ENCODE data around the gene ST6GALNAC6.

The ST6GALNAC6 gene

DNA sequence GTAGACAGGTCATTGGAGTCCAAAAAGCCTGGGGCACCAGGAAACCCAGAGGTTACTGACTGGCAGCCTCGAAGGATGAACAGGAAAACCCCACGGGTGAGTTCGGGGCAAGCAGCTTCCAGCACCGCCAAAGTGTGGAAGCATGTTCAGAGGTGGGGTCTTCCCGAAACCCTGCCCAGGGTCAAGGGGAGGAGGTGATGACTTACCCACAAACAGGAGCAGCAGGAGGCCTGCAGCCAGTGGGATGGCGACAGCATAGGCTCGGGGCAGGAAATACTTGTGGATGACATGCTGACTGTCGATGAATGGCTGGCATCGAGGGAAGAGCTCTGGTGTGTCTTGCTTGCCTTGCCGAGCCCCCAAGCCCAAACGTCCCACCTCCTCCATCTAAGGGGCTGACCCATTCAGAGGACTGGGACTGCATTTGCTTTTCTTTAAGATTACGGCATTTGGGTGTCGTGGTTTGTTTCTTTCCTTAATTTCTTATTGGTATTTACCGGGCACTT is 37.0 kb upstream of the ST6GALNAC6 start:
- peak overlapping the region; percentile 88 for H3K4me3 ChIP-seq (ENCODE audit: low read depth, low read length)
- no peak for DNase-seq (ENCODE audit: low read depth)
- TF ChIP-seq POLR2A (IDR thresholded peaks at IDR 0.05; ENCODE audit: extremely low read depth, insufficient read length): no peak

DNA sequence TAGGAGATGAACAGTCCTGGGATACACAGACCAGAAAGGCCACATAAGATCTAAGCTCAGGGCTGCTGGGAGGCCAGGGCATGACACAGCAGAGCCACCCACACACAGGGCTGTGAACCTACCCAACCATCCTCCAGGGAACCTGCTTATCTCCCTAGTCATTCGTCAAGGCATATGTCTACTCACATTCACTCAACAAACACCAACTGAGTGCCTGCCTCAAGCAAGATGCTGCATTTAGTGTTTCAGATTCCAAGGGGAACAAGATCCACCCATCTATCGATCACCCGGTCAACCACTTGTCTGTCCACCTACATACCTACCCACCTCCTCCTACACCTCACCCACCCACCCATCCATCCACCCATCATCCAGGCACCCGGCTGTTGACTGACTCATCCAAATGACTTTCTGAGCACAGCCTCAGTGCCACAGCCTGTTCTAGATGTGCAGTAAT is 36.4 kb upstream of the ST6GALNAC6 start:
- no peak for TF ChIP-seq POLR2A (IDR thresholded peaks at IDR 0.05; ENCODE audit: extremely low read depth, insufficient read length)
- TF ChIP-seq MYC (IDR thresholded peaks at IDR 0.05; ENCODE audit: low read depth, low read length): no peak
- TF ChIP-seq, protein P1, sequence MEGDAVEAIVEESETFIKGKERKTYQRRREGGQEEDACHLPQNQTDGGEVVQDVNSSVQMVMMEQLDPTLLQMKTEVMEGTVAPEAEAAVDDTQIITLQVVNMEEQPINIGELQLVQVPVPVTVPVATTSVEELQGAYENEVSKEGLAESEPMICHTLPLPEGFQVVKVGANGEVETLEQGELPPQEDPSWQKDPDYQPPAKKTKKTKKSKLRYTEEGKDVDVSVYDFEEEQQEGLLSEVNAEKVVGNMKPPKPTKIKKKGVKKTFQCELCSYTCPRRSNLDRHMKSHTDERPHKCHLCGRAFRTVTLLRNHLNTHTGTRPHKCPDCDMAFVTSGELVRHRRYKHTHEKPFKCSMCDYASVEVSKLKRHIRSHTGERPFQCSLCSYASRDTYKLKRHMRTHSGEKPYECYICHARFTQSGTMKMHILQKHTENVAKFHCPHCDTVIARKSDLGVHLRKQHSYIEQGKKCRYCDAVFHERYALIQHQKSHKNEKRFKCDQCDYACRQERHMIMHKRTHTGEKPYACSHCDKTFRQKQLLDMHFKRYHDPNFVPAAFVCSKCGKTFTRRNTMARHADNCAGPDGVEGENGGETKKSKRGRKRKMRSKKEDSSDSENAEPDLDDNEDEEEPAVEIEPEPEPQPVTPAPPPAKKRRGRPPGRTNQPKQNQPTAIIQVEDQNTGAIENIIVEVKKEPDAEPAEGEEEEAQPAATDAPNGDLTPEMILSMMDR (IDR thresholded peaks at IDR 0.05; ENCODE audit: low read depth, low read length): no peak
- TF ChIP-seq, protein P2, sequence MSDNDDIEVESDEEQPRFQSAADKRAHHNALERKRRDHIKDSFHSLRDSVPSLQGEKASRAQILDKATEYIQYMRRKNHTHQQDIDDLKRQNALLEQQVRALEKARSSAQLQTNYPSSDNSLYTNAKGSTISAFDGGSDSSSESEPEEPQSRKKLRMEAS (IDR thresholded peaks at IDR 0.05; ENCODE audit: low read depth, low read length): no peak
- H3K4me3 ChIP-seq (ENCODE audit: low read depth, low read length): no peak overlapping the region
- no peak for DNase-seq (ENCODE audit: low read depth)

DNA sequence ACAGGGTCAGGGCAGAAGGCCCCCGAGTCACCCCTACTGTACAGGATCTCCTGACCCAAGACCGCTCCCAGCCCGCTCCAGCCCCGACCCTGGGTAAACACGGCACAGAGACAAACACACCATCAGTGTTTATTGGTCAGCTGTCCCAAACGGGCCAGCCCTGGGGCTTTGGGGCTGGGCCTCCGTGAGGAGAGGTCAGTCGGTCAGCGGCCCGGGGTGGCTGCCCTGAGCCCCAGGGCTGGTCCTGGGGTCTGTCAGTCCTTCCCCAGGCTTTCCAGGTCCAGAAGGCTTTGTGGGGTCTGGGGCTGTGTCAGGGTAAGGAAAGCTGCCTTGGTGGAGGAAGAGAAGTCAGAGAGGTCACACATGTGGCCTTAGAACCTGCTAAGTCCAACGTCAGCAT is 35.6 kb upstream of the ST6GALNAC6 start:
- TF ChIP-seq POLR2A (IDR thresholded peaks at IDR 0.05; ENCODE audit: extremely low read depth, insufficient read length) (no peak), MYC (IDR thresholded peaks at IDR 0.05; ENCODE audit: low read depth, low read length) (no peak)
- TF ChIP-seq, protein P1 (IDR thresholded peaks at IDR 0.05; ENCODE audit: low read depth, low read length): no peak
- TF ChIP-seq, protein P2 (IDR thresholded peaks at IDR 0.05; ENCODE audit: low read depth, low read length): no peak
- no peak overlapping the region for H3K4me3 ChIP-seq (ENCODE audit: low read depth, low read length)
- no peak for DNase-seq (ENCODE audit: low read depth)

- no peak overlapping the region for H3K4me3 ChIP-seq (ENCODE audit: low read depth, low read length)
- DNase-seq (ENCODE audit: low read depth): no peak
- TF ChIP-seq, protein P1 (IDR thresholded peaks at IDR 0.05; ENCODE audit: low read depth, low read length): no peak
- no peak for TF ChIP-seq POLR2A (IDR thresholded peaks at IDR 0.05; ENCODE audit: extremely low read depth, insufficient read length)
- TF ChIP-seq, protein P2 (IDR thresholded peaks at IDR 0.05; ENCODE audit: low read depth, low read length): no peak
- TF ChIP-seq MYC (IDR thresholded peaks at IDR 0.05; ENCODE audit: low read depth, low read length): no peak
These were observed 34.8 kb upstream of the ST6GALNAC6 start for GRCh38 chr9:127934248-127934647.

- H3K4me3 ChIP-seq (ENCODE audit: low read depth, low read length): no peak overlapping the region
- TF ChIP-seq MYC (IDR thresholded peaks at IDR 0.05; ENCODE audit: low read depth, low read length) (no peak), POLR2A (IDR thresholded peaks at IDR 0.05; ENCODE audit: extremely low read depth, insufficient read length) (no peak)
- TF ChIP-seq, protein P1 (IDR thresholded peaks at IDR 0.05; ENCODE audit: low read depth, low read length): no peak
- TF ChIP-seq, protein P2 (IDR thresholded peaks at IDR 0.05; ENCODE audit: low read depth, low read length): no peak
- peak; percentile 50 for DNase-seq (ENCODE audit: low read depth)
These were observed 31.9 kb upstream of the ST6GALNAC6 start for GRCh38 chr9:127931092-127931881.

DNA sequence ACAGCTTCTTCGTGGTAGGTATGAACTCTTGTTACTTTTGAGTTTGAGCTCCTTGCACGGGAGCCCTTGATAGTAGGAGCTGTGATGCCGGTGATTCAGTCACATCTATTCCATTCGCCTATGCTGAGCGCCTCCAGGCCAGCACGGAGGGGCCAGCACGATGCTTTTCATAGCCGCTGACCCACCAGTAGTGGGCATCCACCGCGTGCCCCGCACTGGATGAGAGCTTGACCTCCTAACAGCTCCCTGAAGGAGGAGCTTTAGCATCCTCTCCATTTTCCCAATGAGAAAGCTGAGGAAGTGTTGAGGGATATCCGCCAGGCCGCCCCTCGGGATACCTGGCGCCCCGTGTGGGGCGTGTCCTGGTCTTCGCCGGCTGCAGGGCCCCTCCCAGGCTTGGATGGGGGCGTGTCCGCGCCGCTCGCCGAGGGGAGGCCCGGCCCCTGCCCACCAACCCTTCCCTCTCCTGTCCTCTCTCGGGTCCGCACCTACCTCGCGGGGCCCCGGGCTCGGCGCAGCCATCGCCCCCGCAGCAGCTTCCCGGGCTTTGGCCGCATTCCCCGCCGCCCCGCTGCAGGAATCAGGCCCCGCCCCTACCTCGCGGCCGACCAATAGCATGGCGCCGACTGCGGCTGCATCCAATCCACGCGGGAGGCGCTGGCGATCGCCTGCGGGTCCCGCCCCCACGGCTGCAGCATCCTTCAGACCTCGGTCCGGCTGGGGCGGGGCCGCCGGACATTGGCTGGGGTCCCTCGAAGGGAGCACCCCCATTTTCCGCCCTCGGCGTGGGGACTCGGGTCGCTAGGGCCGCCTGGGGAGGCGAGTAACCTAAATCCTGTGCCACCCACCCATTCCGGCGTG is 31.1 kb upstream of the ST6GALNAC6 start, which contains the start of gene PIP5KL1:
TSS of gene PIP5KL1 (minus strand) at position 547 of the 861 bp plus-strand sequence. CDS start at position 522, 25 bp downstream.
- TF ChIP-seq, protein P1 (IDR thresholded peaks at IDR 0.05; ENCODE audit: low read depth, low read length): no peak
- no peak for TF ChIP-seq POLR2A (IDR thresholded peaks at IDR 0.05; ENCODE audit: extremely low read depth, insufficient read length)
- TF ChIP-seq MYC (IDR thresholded peaks at IDR 0.05; ENCODE audit: low read depth, low read length): no peak
- TF ChIP-seq, protein P2 (IDR thresholded peaks at IDR 0.05; ENCODE audit: low read depth, low read length): no peak
- DNase-seq (ENCODE audit: low read depth): no peak
- no peak within 1 kb of the TSS for H3K4me3 ChIP-seq (ENCODE audit: low read depth, low read length)
